Prostate gland (tissue), 2 donors: Measurements from ENCODE around the gene GATA6.

Experiments
- POLR2A ChIP-seq: fragments of 450-650 bp; IDR thresholded peaks from one replicate; pipeline ENCODE4 v1.6.1; 2016; ENCODE audit warnings: antibody characterized with exemption, mild to moderate bottlenecking
- TF ChIP-seq, protein P1 (sequence below), 4 experiments: fragments of 200-600 bp in 2 of 4; fragments of 450-650 bp in 2 of 4; sonication (generic) in 2 of 4; IDR thresholded peaks; 1 replicate in 3 of 4; 2 replicates in 1 of 4; pipeline ENCODE4 v1.5.1; 2016 to 2019; ENCODE audit warnings: antibody characterized with exemption in 4 of 4, mild to moderate bottlenecking in 2 of 4, moderate library complexity in 2 of 4

DNA sequence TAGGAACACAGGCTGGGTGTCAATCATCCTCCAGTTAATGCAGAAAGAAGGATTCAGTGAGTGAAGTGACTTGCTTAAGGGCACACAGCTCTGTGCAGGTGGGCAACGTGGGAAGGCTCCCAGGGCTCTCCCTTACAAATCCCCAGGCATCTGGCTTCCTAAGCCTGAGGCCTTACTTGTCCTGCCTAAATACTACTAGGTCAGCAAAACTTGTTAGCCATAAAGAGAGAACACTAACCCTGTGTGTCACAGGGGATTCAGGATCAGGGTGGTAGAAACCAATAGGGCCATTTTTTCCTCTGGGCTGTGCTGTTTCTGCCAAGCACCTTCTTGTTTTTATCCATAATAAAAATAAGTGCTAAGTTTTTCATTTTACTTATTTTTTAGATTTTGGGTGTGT, 55.0 kb downstream of the GATA6 start:
- TF ChIP-seq, protein P1, sequence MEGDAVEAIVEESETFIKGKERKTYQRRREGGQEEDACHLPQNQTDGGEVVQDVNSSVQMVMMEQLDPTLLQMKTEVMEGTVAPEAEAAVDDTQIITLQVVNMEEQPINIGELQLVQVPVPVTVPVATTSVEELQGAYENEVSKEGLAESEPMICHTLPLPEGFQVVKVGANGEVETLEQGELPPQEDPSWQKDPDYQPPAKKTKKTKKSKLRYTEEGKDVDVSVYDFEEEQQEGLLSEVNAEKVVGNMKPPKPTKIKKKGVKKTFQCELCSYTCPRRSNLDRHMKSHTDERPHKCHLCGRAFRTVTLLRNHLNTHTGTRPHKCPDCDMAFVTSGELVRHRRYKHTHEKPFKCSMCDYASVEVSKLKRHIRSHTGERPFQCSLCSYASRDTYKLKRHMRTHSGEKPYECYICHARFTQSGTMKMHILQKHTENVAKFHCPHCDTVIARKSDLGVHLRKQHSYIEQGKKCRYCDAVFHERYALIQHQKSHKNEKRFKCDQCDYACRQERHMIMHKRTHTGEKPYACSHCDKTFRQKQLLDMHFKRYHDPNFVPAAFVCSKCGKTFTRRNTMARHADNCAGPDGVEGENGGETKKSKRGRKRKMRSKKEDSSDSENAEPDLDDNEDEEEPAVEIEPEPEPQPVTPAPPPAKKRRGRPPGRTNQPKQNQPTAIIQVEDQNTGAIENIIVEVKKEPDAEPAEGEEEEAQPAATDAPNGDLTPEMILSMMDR (IDR thresholded peaks at IDR 0.05): no peak
- no peak for TF ChIP-seq POLR2A
